Measurements from ENCODE around the gene OLFM2. TPM values are rescaled to one million over a fixed set of nuclear protein-coding genes. Genes with fewer than 3 reads are reported as not detected.

Gene OLFM2
- total RNA-seq, 1 experiment from 2014 or later, result 75.6 TPM

DNA sequence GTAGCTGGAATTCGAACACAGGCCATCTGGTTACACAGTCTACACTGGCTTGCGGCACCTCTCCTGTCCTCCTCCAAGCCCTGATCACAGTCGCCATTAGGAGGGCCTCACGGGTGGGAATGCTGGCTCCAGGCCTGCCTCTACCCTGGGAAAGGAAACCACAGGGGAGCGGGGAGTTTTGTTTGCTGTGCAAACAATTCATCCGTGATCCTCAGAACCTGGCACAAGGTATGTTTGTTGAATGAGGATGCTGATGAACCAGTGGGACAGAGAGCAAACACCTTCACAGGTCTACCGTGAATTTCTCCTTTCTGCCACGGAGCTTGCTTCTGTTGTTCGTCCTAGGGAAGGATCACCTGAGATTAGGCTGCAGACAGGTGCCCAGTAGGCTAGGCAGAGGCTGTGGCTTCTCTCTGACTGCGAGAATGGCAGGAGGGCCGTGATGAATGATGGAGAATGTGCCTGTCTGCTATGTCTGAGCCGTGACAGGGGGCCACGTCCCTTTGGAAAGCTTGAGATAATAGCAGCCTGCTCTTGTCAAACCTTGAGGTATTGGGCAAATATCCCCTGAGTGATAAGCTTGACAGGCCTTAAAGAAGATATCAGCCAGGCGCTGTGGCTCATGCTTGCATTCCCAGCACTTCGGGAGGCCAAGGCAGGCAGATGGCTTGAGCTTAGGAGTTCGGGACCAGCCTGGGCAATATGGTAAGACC, 64.5 kb downstream of the OLFM2 start:
- no peak overlapping the region for H3K4me3 Mint-ChIP-seq
- H3K9ac ChIP-seq (ENCODE audit: extremely low read depth, insufficient read length, low read length), result no peak overlapping the region

More for the DNA sequence above, 64.5 kb downstream of the OLFM2 start:
- H3T11ph ChIP-seq (ENCODE audit: low read length), result no peak overlapping the region
- no peak for DNase-seq
- Mint-ChIP-seq H3K4me1 (peaks cover 9 to 22% of the 10 kb centered on the region in 2 experiments), H3K9me3 (no peaks in the 10 kb centered on the region), H3K27me3 (ENCODE audit: low read depth) (no peaks in the 10 kb centered on the region), H3K27ac (peak overlapping the region in 1 of 3 experiments; percentile 89; a peak in 2 of 7 replicates), H3K36me3 (ENCODE audit: insufficient read depth in 1 of 3, low read depth in 3 of 3) (no peaks in the 10 kb centered on the region; a peak in 1 of 7 replicates)
- H2AFZ ChIP-seq (ENCODE audit: low read length), result no peak overlapping the region
- no peaks in the 10 kb centered on the region for H3K79me1 ChIP-seq (ENCODE audit: insufficient read depth, low read depth, low read length, poor library complexity, severe bottlenecking)
- no peak overlapping the region for H3K4ac ChIP-seq (ENCODE audit: low read depth, low read length)
- no peak overlapping the region for H2BK12ac ChIP-seq (ENCODE audit: insufficient read length, low read depth, low read length)
- H4K91ac ChIP-seq (ENCODE audit: insufficient read length, low read depth, low read length), result no peak overlapping the region
- H3K4me2 ChIP-seq (ENCODE audit: insufficient read depth, insufficient read length, low read length), result no peak overlapping the region
- H3K9me3 ChIP-seq (ENCODE audit: control insufficient read depth, low read depth, low read length), result no peaks in the 10 kb centered on the region
- H4K20me1 ChIP-seq (ENCODE audit: control insufficient read depth, insufficient read depth, insufficient read length), result no peaks in the 10 kb centered on the region
- no peak overlapping the region for H4K5ac ChIP-seq (ENCODE audit: insufficient read length, low read depth, low read length)
- no peak overlapping the region for H3K14ac ChIP-seq (ENCODE audit: insufficient read depth, low read length)
- no peak overlapping the region for H3K27ac ChIP-seq (ENCODE audit: insufficient read length, low read depth, low read length)
- H3K23ac ChIP-seq (ENCODE audit: insufficient read length, low read depth, low read length), result no peak overlapping the region
- H3K79me2 ChIP-seq (ENCODE audit: insufficient read depth, low read length), result no peaks in the 10 kb centered on the region
- no peak overlapping the region for H4K8ac ChIP-seq (replicated peaks; ENCODE audit: insufficient read length, low read depth, low read length)
- no peak overlapping the region for H2BK120ac ChIP-seq (ENCODE audit: low read depth, low read length, poor library complexity, severe bottlenecking)
- H3K18ac ChIP-seq (ENCODE audit: insufficient read length, low read depth, low read length), result no peak overlapping the region
- no CpG with 5 or more reads among the region's 16 CpGs for WGBS (ENCODE audit: extremely low coverage, insufficient read length, low lambda C conversion rate)
- TF ChIP-seq CTCF (conservative IDR thresholded peaks at IDR 0.05), result no peak
- H3K4me1 ChIP-seq (ENCODE audit: insufficient read depth, low read length), result no peaks in the 10 kb centered on the region
- H3K27me3 ChIP-seq (ENCODE audit: insufficient read depth, low read length), result no peaks in the 10 kb centered on the region
- no peak overlapping the region for H2BK20ac ChIP-seq (ENCODE audit: low read depth, low read length, poor library complexity, severe bottlenecking)
- H3K23me2 ChIP-seq (ENCODE audit: insufficient read length, low read depth, low read length, poor library complexity, severe bottlenecking), result no peaks in the 10 kb centered on the region
- H2BK5ac ChIP-seq (ENCODE audit: insufficient read length, low read length), result no peak overlapping the region
- no peak overlapping the region for H3K56ac ChIP-seq (ENCODE audit: insufficient read length, low read depth, low read length)
- H2BK15ac ChIP-seq (ENCODE audit: low read depth, low read length), result no peak overlapping the region
- no peak overlapping the region for H2AK5ac ChIP-seq (ENCODE audit: insufficient read length, low read length)
